K562 (cell line): ENCODE measurements around the gene SCEL. TPM values are rescaled to one million over a fixed set of nuclear protein-coding genes. Genes with fewer than 3 reads are reported as not detected.

Source experiments
- ATAC-seq: fragments of 200-7000 bp; cut with Tn5 transposase; 3 replicates; pipeline ENCODE4 v1.9.1; 2020; ENCODE audit warnings: moderate library complexity
- BruUV-seq: library from RNA; stranded (reverse); fragments of 400-500 nt; replicated peaks from 2 replicates; lab custom pipeline; 2021; lab: Mats Ljungman, UMichigan
- CTCF ChIA-PET: fragments of 300-600 bp; formaldehyde crosslinking; extraction: SDS; loops from one replicate; lab custom pipeline; 2021; ENCODE audit warnings: low intra/inter-chr PET ratio; lab: Yijun Ruan, JAX
- POLR2A ChIA-PET: fragments of 300-600, 350-650 bp; sonication (Branson Sonifier 250); formaldehyde crosslinking; extraction: SDS; loops from one replicate; lab custom pipeline; 2021; ENCODE audit warnings: antibody characterized with exemption, inconsistent platforms; lab: Yijun Ruan, JAX
- DNase-seq, 4 experiments: peaks; one replicate each; pipeline versions ENCODE4 v3.0.0 to v3.0.0-alpha.2; 2011 to 2018; ENCODE audit warnings: low spot score in 3 of 4, mixed read lengths in 3 of 4; ENCODE audit errors: extremely low read depth in 1 of 4
- FAIRE-seq: peaks from 2 replicates; lab custom pipeline; 2011; peaks lifted over from hg19 to GRCh38; lab: Jason Lieb, UNC
- H2AFZ ChIP-seq: 2 replicates; pipeline ENCODE4 v1.6.0; 2011; ENCODE audit warnings: low read depth, low read length, control low read depth, inconsistent platforms
- H3K27ac ChIP-seq: fragments of 200-600 bp; 3 replicates; pipeline ENCODE4 v1.8.0; 2011; ENCODE audit warnings: low read depth, mild to moderate bottlenecking, control low read depth, inconsistent platforms, low read length, moderate library complexity, mixed read lengths; ENCODE audit errors: extremely low read depth
- H3K27me3 ChIP-seq, 2 experiments: fragments of 300-600 bp in 1 of 2; 2 replicates in 1 of 2; 3 replicates in 1 of 2; pipeline versions ENCODE4 v1.6.0 to v1.8.0; 2011; ENCODE audit warnings: inconsistent platforms in 2 of 2, low read length in 2 of 2, mild to moderate bottlenecking in 1 of 2, mixed read lengths in 1 of 2, moderate library complexity in 1 of 2; ENCODE audit not compliant: control insufficient read depth in 2 of 2, insufficient read depth in 2 of 2
- H3K36me3 ChIP-seq: fragments of 300-600 bp; 3 replicates; pipeline ENCODE4 v1.8.0; 2011; ENCODE audit warnings: mild to moderate bottlenecking, low read length, inconsistent platforms; ENCODE audit not compliant: control insufficient read depth, insufficient read depth
- H3K4me1 ChIP-seq, 2 experiments: fragments of 200-600 bp in 1 of 2; replicated peaks in 1 of 2; 2 replicates in 1 of 2; 3 replicates in 1 of 2; pipeline versions ENCODE4 v1.5.1 to v1.8.0; 2011; ENCODE audit warnings: inconsistent platforms in 2 of 2, low read length in 2 of 2, mild to moderate bottlenecking in 1 of 2, mixed read lengths in 1 of 2, moderate library complexity in 1 of 2; ENCODE audit not compliant: control insufficient read depth in 2 of 2, insufficient read depth in 2 of 2
- H3K4me2 ChIP-seq: 2 replicates; pipeline ENCODE4 v1.6.1; 2011; ENCODE audit warnings: low read length, control low read depth, inconsistent platforms, mixed read lengths; ENCODE audit not compliant: insufficient read depth
- H3K4me3 ChIP-seq: fragments of 200-600 bp; sonication (generic), shearing (Covaris generic); 2 replicates; pipeline ENCODE4 v1.5.1; 2016; ENCODE audit warnings: control low read depth, inconsistent platforms
- H3K79me2 ChIP-seq: fragments of 200-600 bp; 3 replicates; pipeline ENCODE4 v1.8.0; 2011; ENCODE audit warnings: low read length, inconsistent platforms; ENCODE audit not compliant: control insufficient read depth, insufficient read depth
- H3K9ac ChIP-seq, 2 experiments: 2 replicates each; pipeline versions ENCODE4 v1.6.0 to v1.6.1; 2011; ENCODE audit warnings: low read depth in 2 of 2, low read length in 2 of 2, control low read depth in 1 of 2, inconsistent platforms in 1 of 2, mild to moderate bottlenecking in 1 of 2, mixed read lengths in 1 of 2; ENCODE audit not compliant: insufficient read depth in 1 of 2
- H3K9me1 ChIP-seq: one replicate; pipeline ENCODE4 v1.6.0; 2011; ENCODE audit warnings: inconsistent platforms, mild to moderate bottlenecking, low read length, moderate library complexity; ENCODE audit not compliant: control insufficient read depth, insufficient read depth
- H3K9me3 ChIP-seq: replicated peaks from 2 replicates; pipeline ENCODE4 v1.5.1; 2011; ENCODE audit warnings: low read depth, low read length, inconsistent platforms; ENCODE audit not compliant: control insufficient read depth, insufficient read depth
- H4K20me1 ChIP-seq: replicated peaks from 2 replicates; pipeline ENCODE4 v1.6.1; 2011; ENCODE audit warnings: low read length, inconsistent platforms, mixed read lengths; ENCODE audit not compliant: control insufficient read depth, insufficient read depth
- EGR1 ChIP-seq: fragments of 450-650 bp; conservative IDR thresholded peaks from 2 replicates; pipeline ENCODE4 v1.6.1; 2017; ENCODE audit warnings: mild to moderate bottlenecking
- NELFE ChIP-seq: IDR thresholded peaks from 2 replicates; pipeline ENCODE4 v1.6.1; 2011; ENCODE audit warnings: mild to moderate bottlenecking; ENCODE audit not compliant: insufficient read depth, insufficient read length
- NR2C1 ChIP-seq, 2 experiments: fragments of 450-650 bp; IDR thresholded peaks; 2 replicates each; pipeline ENCODE4 v1.6.1; 2017; ENCODE audit warnings: mild to moderate bottlenecking in 2 of 2, antibody characterized with exemption in 1 of 2, inconsistent platforms in 1 of 2, missing compliant biosample characterization in 1 of 2, missing genetic modification characterization in 1 of 2
- RFX5 ChIP-seq: IDR thresholded peaks from 2 replicates; pipeline ENCODE4 v1.6.1; 2011; ENCODE audit warnings: low read depth, mild to moderate bottlenecking, improper control_type of control experiment, low read length
- RNF2 ChIP-seq: sonication (generic); IDR thresholded peaks from 2 replicates; pipeline ENCODE4 v1.6.1; 2016
- SMARCB1 ChIP-seq: IDR thresholded peaks from 2 replicates; pipeline ENCODE4 v1.6.1; 2011; ENCODE audit warnings: improper control_type of control experiment, low read depth; ENCODE audit not compliant: insufficient read length
- WGBS: fragments of 100-300 bp; shearing (Covaris generic); methylation state at CpG from one replicate; pipeline ENCODE4 v1.1.6; 2016; ENCODE audit warnings: low coverage, mixed read lengths; ENCODE audit not compliant: insufficient coverage; ENCODE audit errors: missing lambda C conversion rate; 5-methylcytosine and 5-hydroxymethylcytosine counted together
- in situ Hi-C: fragments of 300-500 bp; cut with MboI; formaldehyde crosslinking; loops from 4 replicates; pipeline ENCODE4 v1.15.0; 2018; ENCODE audit warnings: inconsistent platforms, mixed read lengths
- intact Hi-C: fragments of 100-400 bp; cut with micrococcal nuclease; formaldehyde crosslinking; loops from 2 replicates; pipeline ENCODE4 v1.14.2; 2022
- polyA plus RNA-seq, 8 experiments: library from polyadenylated mRNA; depleted of rRNA in 4 of 8; stranded (reverse) in 5 of 8; unstranded in 3 of 8; fragments of >200 nt; fragmentation: Nextera tagmentation in 2 of 8; fragmentation: Illumina TruSeq in 1 of 8; extraction: Ambion mirVana in 2 of 8; extraction: Trizol in 1 of 8; gene quantifications; 2 replicates each; pipeline versions ENCODE4 v1.2.1 to v1.2.3, GENCODE V29; 2011 to 2014; ENCODE audit warnings: inconsistent platforms in 1 of 8, missing spikeins in 1 of 8
- total RNA-seq, 7 experiments: library from RNA; depleted of rRNA in 6 of 7; stranded (reverse); fragments of >200 nt in 6 of 7; fragmentation: Illumina TruSeq in 2 of 7; extraction: Trizol in 2 of 7; gene quantifications; 2 replicates each; pipeline versions ENCODE4 v1.2.1 to v1.2.3, GENCODE V29; 2011 to 2021; ENCODE audit warnings: low replicate concordance in 1 of 7
- TF ChIP-seq, protein P1 (sequence below): sonication (generic); formaldehyde crosslinking; IDR thresholded peaks from 2 replicates; pipeline ENCODE4 v1.8.1; 2023; ENCODE audit warnings: mild to moderate bottlenecking, missing genetic modification reagents, moderate library complexity
- TF ChIP-seq, protein P2 (sequence below): fragments of 250-450 bp; sonication (Bioruptor Pico); IDR thresholded peaks from 2 replicates; pipeline ENCODE4 v1.9.0; 2021; ENCODE audit warnings: mild to moderate bottlenecking, inconsistent platforms
- TF ChIP-seq, protein P3 (sequence below): fragments of 250-450 bp; sonication (Bioruptor Pico); IDR thresholded peaks from 2 replicates; pipeline ENCODE4 v1.8.0; 2021; ENCODE audit warnings: mild to moderate bottlenecking, moderate library complexity

SCEL gene
- total and polyA plus RNA-seq, 9 of the 15 experiments (the other 6 are each of a cell fraction or from before 2014, with no cell fraction given): not detected

DNA sequence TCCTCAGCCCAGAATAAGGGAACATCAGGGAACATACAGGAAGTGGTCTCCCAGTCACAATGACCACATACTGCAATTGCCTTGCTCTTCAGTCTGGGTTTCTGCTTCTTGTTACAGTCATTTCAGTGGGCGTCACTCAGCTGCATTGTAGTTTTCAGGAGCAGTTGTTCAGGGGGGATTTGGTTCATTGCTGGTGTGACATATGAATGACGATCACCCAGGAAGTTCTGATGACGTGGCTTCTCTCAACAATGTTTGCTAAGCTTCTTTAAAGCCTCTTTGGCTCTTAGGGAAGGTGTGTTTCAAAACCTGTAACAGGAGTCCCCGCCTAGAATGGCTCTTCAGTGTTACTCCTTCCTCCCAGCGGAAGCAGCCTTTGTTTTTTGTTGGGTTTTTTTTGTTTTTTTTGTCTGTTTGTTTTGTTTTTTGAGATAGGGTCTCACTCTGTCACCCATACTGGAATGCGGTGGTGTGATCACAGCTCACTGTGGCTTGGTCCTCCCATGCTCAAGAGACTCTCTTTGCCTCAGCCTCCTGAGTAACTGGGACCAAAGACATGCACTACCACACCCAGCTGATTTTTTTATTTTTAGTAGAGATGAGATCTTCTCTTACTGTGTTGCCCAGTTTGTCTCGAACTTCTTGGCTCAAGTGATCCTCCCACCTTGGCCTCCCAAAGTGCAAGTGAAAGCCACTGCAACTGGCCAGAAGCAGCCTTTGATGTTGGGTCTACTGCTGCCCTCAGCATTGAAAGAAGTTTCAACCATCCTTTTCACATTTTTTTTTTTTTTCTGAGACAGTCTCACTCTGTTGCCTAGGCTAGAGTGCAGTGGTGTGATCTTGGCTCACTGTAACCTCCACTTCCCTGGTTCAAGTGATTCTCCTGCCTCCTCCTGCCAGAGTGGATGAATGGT, 1.4 kb upstream of the SCEL start:
- no peak for DNase-seq
- CTCF ChIA-PET: no interaction called here
- H3K36me3 ChIP-seq: no peaks in the 10 kb centered on the region
- in situ Hi-C loops: no loop called here
- H3K79me2 ChIP-seq: no peaks in the 10 kb centered on the region
- intact Hi-C loops: no loop called here
- no peaks in the 10 kb centered on the region for H4K20me1 ChIP-seq
- H3K9me3 ChIP-seq: no peaks in the 10 kb centered on the region
- no peak overlapping the region for H3K9ac ChIP-seq
- no peak overlapping the region for H3K4me2 ChIP-seq
- no peak overlapping the region for H2AFZ ChIP-seq
- H3K9me1 ChIP-seq: no peaks in the 10 kb centered on the region
- H3K4me1 ChIP-seq: no peaks in the 10 kb centered on the region
- ATAC-seq: no peak
- H3K27ac ChIP-seq: no peak overlapping the region
- BruUV-seq: no TSS peak
- FAIRE-seq: no peak
- WGBS: 0% methylated on average over 7 of the region's 7 CpGs
- H3K27me3 ChIP-seq: 0 out of 5 replicates have a peak, but pooled peaks cover 0 to 2% of the 10 kb centered on the region in 2 experiments
- no peak overlapping the region for H3K4me3 ChIP-seq
- POLR2A ChIA-PET: no interaction called here
- TF ChIP-seq NR2C1 (IDR thresholded peaks at IDR 0.05) (no peak), NR2C1 (tag; IDR thresholded peaks at IDR 0.05) (no peak), RNF2 (no peak), NELFE (no peak), EGR1 (no peak), SMARCB1 (no peak), RFX5 (no peak)
- TF ChIP-seq, protein P1, sequence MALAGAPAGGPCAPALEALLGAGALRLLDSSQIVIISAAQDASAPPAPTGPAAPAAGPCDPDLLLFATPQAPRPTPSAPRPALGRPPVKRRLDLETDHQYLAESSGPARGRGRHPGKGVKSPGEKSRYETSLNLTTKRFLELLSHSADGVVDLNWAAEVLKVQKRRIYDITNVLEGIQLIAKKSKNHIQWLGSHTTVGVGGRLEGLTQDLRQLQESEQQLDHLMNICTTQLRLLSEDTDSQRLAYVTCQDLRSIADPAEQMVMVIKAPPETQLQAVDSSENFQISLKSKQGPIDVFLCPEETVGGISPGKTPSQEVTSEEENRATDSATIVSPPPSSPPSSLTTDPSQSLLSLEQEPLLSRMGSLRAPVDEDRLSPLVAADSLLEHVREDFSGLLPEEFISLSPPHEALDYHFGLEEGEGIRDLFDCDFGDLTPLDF (CRISPR knock-in tag): no peak
- TF ChIP-seq, protein P2, sequence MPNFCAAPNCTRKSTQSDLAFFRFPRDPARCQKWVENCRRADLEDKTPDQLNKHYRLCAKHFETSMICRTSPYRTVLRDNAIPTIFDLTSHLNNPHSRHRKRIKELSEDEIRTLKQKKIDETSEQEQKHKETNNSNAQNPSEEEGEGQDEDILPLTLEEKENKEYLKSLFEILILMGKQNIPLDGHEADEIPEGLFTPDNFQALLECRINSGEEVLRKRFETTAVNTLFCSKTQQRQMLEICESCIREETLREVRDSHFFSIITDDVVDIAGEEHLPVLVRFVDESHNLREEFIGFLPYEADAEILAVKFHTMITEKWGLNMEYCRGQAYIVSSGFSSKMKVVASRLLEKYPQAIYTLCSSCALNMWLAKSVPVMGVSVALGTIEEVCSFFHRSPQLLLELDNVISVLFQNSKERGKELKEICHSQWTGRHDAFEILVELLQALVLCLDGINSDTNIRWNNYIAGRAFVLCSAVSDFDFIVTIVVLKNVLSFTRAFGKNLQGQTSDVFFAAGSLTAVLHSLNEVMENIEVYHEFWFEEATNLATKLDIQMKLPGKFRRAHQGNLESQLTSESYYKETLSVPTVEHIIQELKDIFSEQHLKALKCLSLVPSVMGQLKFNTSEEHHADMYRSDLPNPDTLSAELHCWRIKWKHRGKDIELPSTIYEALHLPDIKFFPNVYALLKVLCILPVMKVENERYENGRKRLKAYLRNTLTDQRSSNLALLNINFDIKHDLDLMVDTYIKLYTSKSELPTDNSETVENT (CRISPR knock-in tag): no peak
- TF ChIP-seq, protein P3, sequence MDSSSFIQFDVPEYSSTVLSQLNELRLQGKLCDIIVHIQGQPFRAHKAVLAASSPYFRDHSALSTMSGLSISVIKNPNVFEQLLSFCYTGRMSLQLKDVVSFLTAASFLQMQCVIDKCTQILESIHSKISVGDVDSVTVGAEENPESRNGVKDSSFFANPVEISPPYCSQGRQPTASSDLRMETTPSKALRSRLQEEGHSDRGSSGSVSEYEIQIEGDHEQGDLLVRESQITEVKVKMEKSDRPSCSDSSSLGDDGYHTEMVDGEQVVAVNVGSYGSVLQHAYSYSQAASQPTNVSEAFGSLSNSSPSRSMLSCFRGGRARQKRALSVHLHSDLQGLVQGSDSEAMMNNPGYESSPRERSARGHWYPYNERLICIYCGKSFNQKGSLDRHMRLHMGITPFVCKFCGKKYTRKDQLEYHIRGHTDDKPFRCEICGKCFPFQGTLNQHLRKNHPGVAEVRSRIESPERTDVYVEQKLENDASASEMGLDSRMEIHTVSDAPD (CRISPR knock-in tag): no peak
